NOMO-1 (cell line): Measurements from ENCODE around the gene RABL6.
"Not testable (repeated sequence)": the region's sequence is repeated elsewhere in the genome, so short reads cannot be mapped to it uniquely, and the experiment has no call there.

Experiments used
- DNase-seq, 2 experiments: peaks; one replicate each; lab custom pipeline; 2025; ENCODE audit not compliant: unreplicated experiment in 2 of 2; lab: John Stamatoyannopoulos, UW

RABL6 gene

DNA sequence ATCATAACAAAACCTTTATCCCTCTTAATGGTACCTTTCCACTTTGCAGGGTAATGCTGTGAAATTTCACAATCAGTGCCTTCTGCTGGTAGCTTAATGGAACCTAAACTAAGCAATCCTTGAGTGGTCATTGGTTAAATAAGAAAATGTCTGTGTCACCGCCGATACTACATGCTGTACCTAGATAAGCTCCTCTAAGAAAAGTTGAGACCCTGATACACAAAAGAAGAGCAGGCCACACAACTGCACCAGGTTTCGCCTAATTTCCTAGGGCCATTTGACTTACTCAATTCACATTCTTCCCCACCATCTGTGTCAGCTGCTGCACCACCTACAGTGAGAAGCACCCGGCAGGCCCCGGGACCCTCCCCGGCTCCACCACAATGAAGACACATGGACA is 67.4 kb downstream of the RABL6 start:
- no peak for DNase-seq

GRCh38 chr9:136876476-136876875 is 68.7 kb downstream of the RABL6 start:
- DNase-seq: no peak

DNA sequence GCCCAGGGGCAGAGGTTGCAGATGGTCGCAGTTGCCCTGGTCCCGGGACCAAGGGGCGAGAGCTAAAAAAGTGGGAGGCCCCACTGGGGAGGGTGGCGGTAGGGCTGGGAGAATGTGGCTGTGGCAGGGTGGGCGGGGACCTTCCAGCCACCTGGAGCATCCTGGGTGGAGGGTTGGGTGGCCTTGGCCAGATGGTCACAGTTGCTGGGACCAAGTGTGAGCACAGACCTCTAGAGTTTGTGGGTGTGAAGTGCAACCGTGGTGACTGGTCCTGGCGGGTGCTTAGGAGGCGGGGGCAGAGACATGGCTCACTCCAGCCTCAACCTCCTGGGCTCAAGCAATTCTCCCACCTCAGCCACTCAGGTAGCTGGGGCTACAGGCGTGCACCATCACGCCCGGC is 72.9 kb downstream of the RABL6 start:
- no peak for DNase-seq

DNA sequence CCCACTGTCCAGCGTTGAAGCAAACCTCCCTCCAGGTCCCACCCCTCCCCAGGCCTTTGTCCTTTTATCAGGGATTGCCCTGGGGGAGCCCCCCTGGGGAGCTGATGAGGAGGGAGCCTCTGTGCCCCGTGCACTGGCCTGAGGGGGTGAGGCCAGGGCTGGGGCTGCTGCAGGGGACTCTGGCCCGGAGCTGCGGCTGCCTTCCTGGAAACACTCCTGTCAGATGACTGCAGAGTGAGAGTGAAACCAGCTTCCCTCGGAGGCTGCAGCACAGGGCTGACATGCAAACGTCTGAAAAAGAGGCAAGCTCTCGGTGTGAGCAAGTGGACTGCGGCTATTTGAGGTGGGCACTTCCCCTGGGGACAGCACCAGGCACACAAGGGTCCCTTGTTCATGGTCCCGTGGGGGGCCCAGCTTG is 74.0 kb downstream of the RABL6 start:
- no peak for DNase-seq

DNA sequence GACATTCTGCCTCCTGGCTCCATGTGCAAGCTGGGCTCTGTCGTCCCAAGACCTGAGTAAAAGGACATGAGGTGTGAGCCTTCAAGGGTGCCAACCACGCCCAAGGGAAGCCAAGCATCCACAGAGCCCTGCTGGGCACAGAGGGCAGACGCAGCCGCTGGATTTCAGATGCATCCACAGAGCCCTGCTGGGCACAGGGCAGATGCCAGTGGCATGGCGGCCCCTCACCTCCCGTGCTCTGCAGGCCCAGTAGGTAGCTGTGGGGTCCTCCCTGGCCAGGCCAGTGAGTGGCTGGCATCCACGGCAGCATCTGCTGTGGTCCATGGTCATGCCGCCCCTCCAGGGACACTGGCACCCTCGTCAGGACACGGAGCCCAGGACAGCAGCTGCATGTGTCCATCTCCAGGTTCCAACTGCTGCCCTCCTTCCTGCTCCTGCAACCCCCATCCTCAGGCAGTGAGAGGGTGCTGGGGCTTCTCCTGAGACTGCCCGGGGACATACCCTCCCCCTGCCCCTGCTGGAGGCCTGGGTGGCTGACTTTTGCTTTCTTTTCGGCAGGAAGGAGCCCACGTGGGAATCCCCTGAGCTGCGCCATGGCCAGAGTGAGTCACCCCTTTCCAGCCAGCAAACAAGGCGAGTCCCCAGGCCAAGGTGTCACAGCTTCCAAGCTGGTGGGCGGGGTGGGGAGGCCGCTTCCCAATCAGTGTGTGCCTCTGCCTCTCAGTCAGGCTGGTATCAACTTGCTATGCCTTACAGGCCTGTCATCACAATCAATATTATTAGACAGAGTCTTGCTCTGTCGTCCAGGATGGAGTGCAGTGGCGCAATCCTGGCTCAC is 74.6 kb downstream of the RABL6 start:
- peak; percentile 27 to 34 for DNase-seq

DNA sequence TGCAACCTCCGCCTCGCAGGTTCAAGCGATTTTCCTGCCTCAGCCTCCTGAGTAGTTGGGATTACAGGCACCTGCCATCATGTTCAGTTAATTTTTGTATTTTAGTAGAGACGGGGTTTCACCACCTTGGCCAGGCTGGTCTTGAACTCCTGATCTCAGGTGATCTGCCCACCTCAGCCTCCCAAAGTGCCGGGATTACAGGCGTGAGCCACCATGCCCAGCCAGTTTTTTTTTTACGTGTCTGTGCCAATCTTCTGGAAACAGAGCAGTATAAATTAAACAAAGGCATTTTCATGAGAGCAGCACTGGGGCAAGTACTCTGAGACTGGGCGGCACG is 75.2 kb downstream of the RABL6 start:
- DNase-seq: not testable (repeated sequence)

GRCh38 chr9:136883670-136884069 is 75.9 kb downstream of the RABL6 start:
- DNase-seq: not testable (repeated sequence)

DNA sequence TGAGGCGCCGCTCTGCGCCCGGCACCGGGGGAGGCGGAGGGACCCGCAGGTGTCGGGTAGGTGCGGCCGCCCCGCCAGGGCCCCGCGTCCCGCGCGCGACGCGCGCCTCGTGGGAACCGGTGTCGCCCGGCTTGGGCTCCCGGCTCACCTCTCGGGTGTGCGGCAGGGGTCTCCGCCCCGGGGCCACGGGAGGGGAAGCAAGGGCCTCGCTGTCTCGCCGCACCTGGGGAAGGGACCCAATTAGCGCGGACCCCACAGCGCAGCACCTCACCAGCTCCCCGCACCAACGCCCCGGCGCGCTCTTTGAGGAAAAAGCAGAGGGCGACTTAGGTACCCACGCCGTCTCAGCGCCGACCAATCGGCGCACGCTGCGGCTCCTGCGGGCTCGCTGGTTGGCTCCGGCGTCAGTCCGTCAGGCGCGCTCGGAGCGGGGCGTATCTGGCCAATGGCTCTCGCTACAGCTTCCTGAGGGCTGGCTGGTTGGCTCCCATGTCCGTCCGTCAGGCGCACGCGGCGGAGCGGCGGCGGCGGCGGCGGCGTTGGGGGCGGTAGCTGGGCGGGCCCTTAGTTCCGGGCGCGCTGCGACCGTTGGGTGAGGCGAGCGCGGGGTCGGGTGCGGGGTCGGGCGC is 78.3 kb downstream of the RABL6 start, which contains the start of gene TRAF2:
Gene TRAF2 (plus strand): TSS at position 567 of the 629 bp plus-strand sequence. CDS start 12,225 bp downstream, outside the sequence.
- peak; percentile 99 to 100 for DNase-seq

DNA sequence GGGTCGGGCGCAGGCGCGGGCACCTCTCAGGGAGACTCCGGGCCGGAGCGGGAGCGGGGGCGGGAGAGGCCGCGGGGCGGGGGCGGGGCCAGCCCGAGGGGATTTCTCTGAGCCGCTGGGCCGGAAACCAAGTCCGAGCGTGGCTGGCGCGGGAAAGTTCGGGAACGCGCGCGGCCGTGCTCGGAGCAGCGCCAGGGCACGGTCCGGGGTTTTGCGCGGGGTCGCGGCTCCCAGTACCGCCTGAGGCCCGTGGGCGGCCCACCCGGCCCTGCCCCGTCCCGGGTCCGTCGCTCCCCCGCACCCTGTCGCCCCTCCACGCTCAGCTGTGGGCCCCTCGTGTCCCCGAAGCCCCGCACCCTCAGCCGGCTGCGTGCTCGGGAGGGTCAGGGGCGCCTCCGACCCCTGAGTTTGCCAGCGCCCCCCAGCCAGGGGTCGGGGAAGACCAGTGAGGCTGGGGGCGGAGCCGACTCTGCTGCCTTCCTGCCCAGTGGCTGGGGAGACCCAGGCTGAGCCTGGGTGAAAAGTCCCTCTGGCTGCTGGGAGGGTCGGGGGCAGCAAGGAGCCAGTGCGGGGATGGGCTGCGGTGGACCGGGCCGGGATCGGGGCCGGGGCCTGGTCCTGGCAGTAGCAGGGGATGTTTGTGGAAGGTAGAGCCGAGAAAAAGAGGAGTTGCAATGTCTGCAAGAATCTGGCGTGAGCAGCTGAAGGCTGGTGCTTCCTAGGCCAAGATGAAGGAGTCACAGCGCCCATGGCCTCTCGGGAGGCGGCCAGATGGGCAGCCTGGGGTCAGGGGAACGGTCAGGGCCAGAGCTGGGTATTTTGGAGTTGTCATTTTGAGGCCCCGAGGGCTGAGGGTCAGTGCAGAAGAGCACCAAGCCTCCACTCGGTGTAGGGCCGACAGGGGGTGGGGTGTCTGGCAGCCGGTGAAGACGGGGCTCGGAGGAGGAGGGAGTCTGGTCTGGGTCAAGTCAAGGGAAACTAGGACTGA is 79.2 kb downstream of the RABL6 start:
- peak in 1 of 2 experiments; percentile 52 for DNase-seq

DNA sequence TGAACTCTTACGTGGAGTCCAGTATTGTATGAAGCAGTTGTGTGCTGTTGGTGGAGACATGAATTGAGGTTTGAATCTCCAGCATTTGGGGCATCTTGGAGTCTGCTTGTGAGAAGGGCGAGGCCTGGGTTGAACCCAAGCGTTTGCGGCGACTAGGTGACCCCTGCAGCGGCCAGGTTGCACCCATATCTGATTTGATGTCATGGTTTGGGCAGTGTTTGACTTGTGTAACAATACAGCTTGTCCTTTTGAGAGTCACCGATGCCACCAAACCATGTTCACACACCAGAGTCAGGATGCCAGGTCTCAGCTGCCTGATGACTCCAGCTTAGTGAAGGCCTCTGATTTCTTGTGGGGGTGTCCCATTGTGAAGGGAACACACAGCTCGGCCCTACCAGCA is 80.7 kb downstream of the RABL6 start:
- no peak for DNase-seq

GRCh38 chr9:136889858-136890257 is 82.1 kb downstream of the RABL6 start:
- DNase-seq: no peak

GRCh38 chr9:136890661-136891060 is 82.9 kb downstream of the RABL6 start:
- DNase-seq: no peak
